HepG2 (cell line): ENCODE data around the gene BAHD1. TPM values are rescaled to one million over a fixed set of nuclear protein-coding genes. Genes with fewer than 3 reads are reported as not detected.

ENCODE experiments used
- ATAC-seq: fragments of 200-7000 bp; cut with Tn5 transposase; 3 replicates; pipeline ENCODE4 v1.9.1; 2020; ENCODE audit warnings: mild to moderate bottlenecking, moderate library complexity
- BruUV-seq: library from RNA; stranded (reverse); fragments of 400-500 nt; replicated peaks from 2 replicates; lab custom pipeline; 2021; lab: Mats Ljungman, UMichigan
- CTCF ChIA-PET: fragments of 300-600 bp; formaldehyde crosslinking; extraction: SDS; loops from one replicate; lab custom pipeline; 2021; ENCODE audit warnings: low total read pairs, inconsistent platforms, low intra/inter-chr PET ratio; lab: Yijun Ruan, JAX
- POLR2A ChIA-PET: fragments of 350-600 bp; sonication (Branson Sonifier 250); formaldehyde crosslinking; loops from one replicate; lab custom pipeline; 2020; ENCODE audit warnings: antibody characterized with exemption, inconsistent platforms; lab: Yijun Ruan, JAX
- DNase-seq: peaks from one replicate; pipeline ENCODE4 v3.0.0-alpha.2; 2015; ENCODE audit warnings: low spot score
- FAIRE-seq: peaks from 3 replicates; lab custom pipeline; 2011; peaks lifted over from hg19 to GRCh38; lab: Jason Lieb, UNC
- H2AFZ ChIP-seq: one replicate; pipeline ENCODE4 v1.6.1; 2011; ENCODE audit warnings: low read length, inconsistent platforms
- H3K27ac ChIP-seq: fragments of 300-600 bp; 3 replicates; pipeline ENCODE4 v1.8.0; 2011; ENCODE audit warnings: mixed run types, mild to moderate bottlenecking, mixed read lengths, low read length, inconsistent platforms; ENCODE audit not compliant: insufficient read depth; ENCODE audit errors: extremely low read length
- H3K27me3 ChIP-seq, 2 experiments: fragments of 200-600 bp in 1 of 2; 2 replicates in 1 of 2; 3 replicates in 1 of 2; pipeline versions ENCODE4 v1.6.0 to v1.8.0; 2011; ENCODE audit warnings: low read length in 2 of 2, mild to moderate bottlenecking in 2 of 2, moderate library complexity in 2 of 2, inconsistent platforms in 1 of 2; ENCODE audit not compliant: insufficient read depth in 2 of 2, control insufficient read depth in 1 of 2
- H3K36me3 ChIP-seq, 2 experiments: fragments of 200-600 bp in 1 of 2; replicated peaks in 1 of 2; 2 replicates in 1 of 2; 3 replicates in 1 of 2; pipeline versions ENCODE4 v1.5.1 to v1.8.0; 2011; ENCODE audit warnings: low read length in 2 of 2, inconsistent platforms in 1 of 2; ENCODE audit not compliant: insufficient read depth in 2 of 2, control insufficient read depth in 1 of 2
- H3K4me1 ChIP-seq: 2 replicates; pipeline ENCODE4 v1.5.1; 2012; ENCODE audit warnings: low read length, inconsistent platforms; ENCODE audit not compliant: insufficient read depth
- H3K4me2 ChIP-seq: 2 replicates; pipeline ENCODE4 v1.6.0; 2011; ENCODE audit warnings: low read depth, low read length, inconsistent platforms
- H3K4me3 ChIP-seq, 3 experiments: fragments of 200-600 bp in 1 of 3; sonication (generic), shearing (Covaris generic) in 1 of 3; replicated peaks in 1 of 3; 2 replicates each; pipeline ENCODE4 v1.5.1; 2011 to 2016; ENCODE audit warnings: low read length in 3 of 3, inconsistent platforms in 2 of 3, low read depth in 2 of 3, mild to moderate bottlenecking in 2 of 3, control low read depth in 1 of 3, mixed read lengths in 1 of 3; ENCODE audit not compliant: insufficient read depth in 1 of 3
- H3K79me2 ChIP-seq: one replicate; pipeline ENCODE4 v1.6.1; 2011; ENCODE audit warnings: low read length, inconsistent platforms; ENCODE audit not compliant: insufficient read depth
- H3K9ac ChIP-seq: 2 replicates; pipeline ENCODE4 v1.6.0; 2011; ENCODE audit warnings: mild to moderate bottlenecking, low read depth, low read length, inconsistent platforms; ENCODE audit not compliant: insufficient read depth
- H3K9me3 ChIP-seq: 2 replicates; pipeline ENCODE4 v1.5.1; 2012; ENCODE audit warnings: mild to moderate bottlenecking, low read length
- H4K20me1 ChIP-seq: 2 replicates; pipeline ENCODE4 v1.6.0; 2011; ENCODE audit warnings: inconsistent platforms, mild to moderate bottlenecking, low read length, moderate library complexity; ENCODE audit not compliant: insufficient read depth
- CHCHD3 ChIP-seq: sonication (generic); formaldehyde crosslinking; IDR thresholded peaks from 2 replicates; pipeline ENCODE4 v1.8.0; 2022; ENCODE audit warnings: mild to moderate bottlenecking, missing genetic modification reagents, moderate library complexity
- CTCF ChIP-seq: sonication (generic); formaldehyde crosslinking; IDR thresholded peaks from 2 replicates; pipeline ENCODE4 v1.5.0; 2020; ENCODE audit warnings: mild to moderate bottlenecking, missing genetic modification reagents, moderate library complexity
- JUNB ChIP-seq: sonication (generic); formaldehyde crosslinking; IDR thresholded peaks from 2 replicates; pipeline ENCODE4 v1.8.0; 2022; ENCODE audit warnings: missing genetic modification reagents, mild to moderate bottlenecking, borderline replicate concordance
- MTA3 ChIP-seq: sonication (generic); formaldehyde crosslinking; IDR thresholded peaks from 2 replicates; pipeline ENCODE4 v1.4.0; 2020; ENCODE audit warnings: missing genetic modification reagents
- MXI1 ChIP-seq: IDR thresholded peaks from 3 replicates; pipeline ENCODE4 v1.6.1; 2012; ENCODE audit warnings: low read depth, low read length, inconsistent platforms, borderline replicate concordance
- NFIB ChIP-seq: sonication (generic); formaldehyde crosslinking; IDR thresholded peaks from 2 replicates; pipeline ENCODE4 v1.9.0; 2021; ENCODE audit warnings: missing genetic modification reagents, mild to moderate bottlenecking, borderline replicate concordance
- RFX3 ChIP-seq: IDR thresholded peaks from 2 replicates; pipeline ENCODE4 v1.6.1; 2016; ENCODE audit warnings: missing biosample characterization, missing genetic modification reagents
- SRSF1 ChIP-seq: fragments of 200-400 bp; formaldehyde crosslinking; optimal IDR thresholded peaks from 2 replicates; pipeline ENCODE3; 2017; ENCODE audit warnings: mild to moderate bottlenecking, low read depth, low read length, moderate library complexity
- TFDP1 ChIP-seq: IDR thresholded peaks from 2 replicates; pipeline ENCODE4 v1.6.1; 2016; ENCODE audit warnings: missing compliant biosample characterization, missing genetic modification reagents, borderline replicate concordance
- ZBTB14 ChIP-seq: sonication (generic); formaldehyde crosslinking; IDR thresholded peaks from 2 replicates; pipeline ENCODE4 v1.4.0; 2020; ENCODE audit warnings: missing genetic modification reagents
- ZBTB21 ChIP-seq: sonication (generic); formaldehyde crosslinking; IDR thresholded peaks from 2 replicates; pipeline ENCODE4 v1.4.0; 2020; ENCODE audit warnings: missing genetic modification reagents
- ZBTB7B ChIP-seq: sonication (generic); formaldehyde crosslinking; IDR thresholded peaks from 2 replicates; pipeline ENCODE4 v1.4.0; 2020; ENCODE audit warnings: missing genetic modification reagents
- ZFP36 ChIP-seq: fragments of 150-350 bp; IDR thresholded peaks from 2 replicates; pipeline ENCODE4 v1.6.1; 2018; ENCODE audit warnings: borderline replicate concordance, low read length, low read depth; ENCODE audit not compliant: partially characterized antibody
- ZNF136 ChIP-seq: sonication (generic); formaldehyde crosslinking; IDR thresholded peaks from 2 replicates; pipeline ENCODE4 v1.8.1; 2022; ENCODE audit warnings: low read depth, mild to moderate bottlenecking, moderate library complexity, missing genetic modification reagents
- ZNF354B ChIP-seq: sonication (generic); formaldehyde crosslinking; IDR thresholded peaks from 2 replicates; pipeline ENCODE4 v1.8.0; 2022; ENCODE audit warnings: mild to moderate bottlenecking, missing genetic modification reagents
- ZNF619 ChIP-seq: sonication (generic); formaldehyde crosslinking; IDR thresholded peaks from 2 replicates; pipeline ENCODE4 v1.4.0; 2020; ENCODE audit warnings: mild to moderate bottlenecking, missing genetic modification reagents
- ZSCAN9 ChIP-seq: IDR thresholded peaks from 2 replicates; pipeline ENCODE4 v1.6.1; 2016; ENCODE audit warnings: borderline replicate concordance
- WGBS: methylation state at CpG from one replicate; pipeline ENCODE4 v1.1.6; 2017; ENCODE audit warnings: low lambda C conversion rate; 5-methylcytosine and 5-hydroxymethylcytosine counted together
- in situ Hi-C: cut with HindIII; loops from 2 replicates; pipeline ENCODE4 v1.10.0; 2017; ENCODE audit warnings: low pct_unique_long_range_greater_than_20kb; ENCODE audit not compliant: extremely low pct_ligation_motif_present
- intact Hi-C: fragments of 100-400 bp; cut with micrococcal nuclease; formaldehyde crosslinking; loops from one replicate; pipeline ENCODE4 v1.10.0; 2022; ENCODE audit not compliant: unreplicated experiment
- polyA plus RNA-seq, 8 experiments: library from polyadenylated mRNA; depleted of rRNA in 3 of 8; stranded (reverse) in 7 of 8; unstranded in 1 of 8; fragments of >200 nt; fragmentation: Illumina TruSeq in 4 of 8; extraction: Trizol in 4 of 8; gene quantifications; 2 replicates each; pipeline versions ENCODE4 v1.2.1 to v1.2.3, GENCODE V29; 2011 to 2016; ENCODE audit warnings: low read depth in 4 of 8, missing spikeins in 1 of 8, mixed read lengths in 1 of 8; ENCODE audit not compliant: insufficient read depth in 1 of 8
- total RNA-seq, 5 experiments: library from RNA; depleted of rRNA; stranded (reverse); fragments of >200 nt; fragmentation: Illumina TruSeq; extraction: Trizol; gene quantifications; 2 replicates each; pipeline ENCODE4 v1.2.3, GENCODE V29; 2016; ENCODE audit warnings: low read depth in 1 of 5

The BAHD1 gene
- total and polyA plus RNA-seq, 2 of the 13 experiments (the other 11 are each of a cell fraction or from before 2014, with no cell fraction given), result 3.3 to 8.7 TPM

- TF ChIP-seq CTCF (CRISPR knock-in tag), result no peak
Measured at GRCh38 chr15:40499931-40500330, 59.2 kb downstream of the BAHD1 start (continued).

GRCh38 chr15:40500568-40501330 lies 60.0 kb downstream of the BAHD1 start:
- DNase-seq, result no peak
- FAIRE-seq, result no peak
- no peak for ATAC-seq
- H3K79me2 ChIP-seq, result no peaks in the 10 kb centered on the region
- no peak overlapping the region for H3K9ac ChIP-seq
- BruUV-seq, result no TSS peak
- no peak overlapping the region for H3K27ac ChIP-seq
- TF ChIP-seq ZBTB7B (CRISPR knock-in tag), result no peak
- no peak for TF ChIP-seq ZNF619 (CRISPR knock-in tag)
- no peak for TF ChIP-seq TFDP1 (CRISPR knock-in tag)
- no peak for TF ChIP-seq ZBTB21 (CRISPR knock-in tag)
- no peak for TF ChIP-seq JUNB (CRISPR knock-in tag)
- TF ChIP-seq RFX3 (CRISPR knock-in tag), result no peak
- TF ChIP-seq MTA3 (CRISPR knock-in tag), result no peak
- TF ChIP-seq ZNF354B (CRISPR knock-in tag), result no peak
- TF ChIP-seq MXI1, result no peak
- no peak for TF ChIP-seq ZBTB14 (CRISPR knock-in tag)
- no peak for TF ChIP-seq ZNF136 (CRISPR knock-in tag)
- no peak for TF ChIP-seq NFIB (CRISPR knock-in tag)
- no peak for TF ChIP-seq CHCHD3 (CRISPR knock-in tag)
- no peak for TF ChIP-seq SRSF1
- TF ChIP-seq ZFP36, result no peak
- no peak for TF ChIP-seq ZSCAN9 (CRISPR knock-in tag)
- WGBS, result 17% methylated on average over 4 of the region's 4 CpGs
- H3K4me1 ChIP-seq, result no peaks in the 10 kb centered on the region
- peaks cover 5 to 11% of the 10 kb centered on the region in 2 experiments; a peak in 2 of 5 replicates for H3K27me3 ChIP-seq
- ChIA-PET CTCF (no interaction called here), POLR2A (no interaction called here)
- no peaks in the 10 kb centered on the region for H4K20me1 ChIP-seq
- H3K4me2 ChIP-seq, result no peak overlapping the region
- no peaks in the 10 kb centered on the region for H3K36me3 ChIP-seq
- intact Hi-C loops, result no loop called here
- no peak overlapping the region for H3K4me3 ChIP-seq
- H3K9me3 ChIP-seq, result no peaks in the 10 kb centered on the region
- in situ Hi-C loops, result no loop called here
- H2AFZ ChIP-seq, result no peak overlapping the region
